ENCODE results near the gene BANF2. TPM values are rescaled to one million over a fixed set of nuclear protein-coding genes. Genes with fewer than 3 reads are reported as not detected.

Gene BANF2
- total RNA-seq, 1 donor from 2014 or later = not detected

- ATAC-seq = no peak
- DNase-seq (ENCODE audit: low spot score) = no peak
These were observed 9.1 kb downstream of the BANF2 start for GRCh38 chr20:17708675-17709360.

DNA sequence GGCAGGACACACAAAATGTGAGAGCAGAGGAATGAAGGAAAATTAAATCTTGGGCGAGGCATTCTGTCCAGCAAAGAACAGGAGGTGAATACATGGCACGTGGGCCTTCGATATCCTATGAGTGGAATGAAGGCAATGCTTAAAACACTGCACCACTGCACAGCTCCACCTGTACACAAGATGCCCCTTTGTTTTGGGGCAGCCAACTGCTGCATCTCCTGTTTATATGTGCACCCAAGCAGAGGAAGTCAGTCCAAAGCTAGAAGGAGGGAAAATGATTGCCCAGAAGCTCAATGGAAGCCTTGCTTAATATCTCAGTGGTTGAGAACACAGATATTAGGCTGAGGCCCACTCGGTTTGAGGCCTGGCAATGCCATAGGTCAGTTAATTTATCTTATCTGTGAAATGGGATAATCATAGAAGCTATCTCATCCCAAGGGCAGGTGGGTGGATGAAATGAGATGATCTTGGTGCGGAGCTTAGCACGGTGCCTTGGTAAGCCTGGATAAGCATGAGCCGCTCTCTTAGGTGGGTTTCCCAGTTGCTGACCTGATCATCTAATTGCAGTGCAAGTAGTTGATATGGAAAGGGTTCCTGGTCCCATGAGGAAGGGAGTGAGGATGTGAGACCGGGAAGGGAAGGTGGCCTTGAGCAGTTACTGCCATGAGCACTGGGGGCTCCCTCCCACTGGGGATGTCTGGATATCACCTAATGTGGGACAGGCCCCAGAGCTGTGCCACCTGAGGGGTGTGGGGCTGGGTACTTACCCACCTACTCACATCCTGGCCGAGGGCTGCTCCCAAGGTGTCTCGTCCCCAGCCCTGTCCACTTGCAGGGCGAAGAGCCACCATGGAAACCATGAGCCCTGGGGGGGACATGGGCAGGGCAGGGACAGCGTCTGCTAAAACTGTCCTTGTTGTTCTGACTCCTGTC lies 9.9 kb downstream of the BANF2 start:
- no peak for ATAC-seq
- DNase-seq (ENCODE audit: low spot score) = no peak

DNA sequence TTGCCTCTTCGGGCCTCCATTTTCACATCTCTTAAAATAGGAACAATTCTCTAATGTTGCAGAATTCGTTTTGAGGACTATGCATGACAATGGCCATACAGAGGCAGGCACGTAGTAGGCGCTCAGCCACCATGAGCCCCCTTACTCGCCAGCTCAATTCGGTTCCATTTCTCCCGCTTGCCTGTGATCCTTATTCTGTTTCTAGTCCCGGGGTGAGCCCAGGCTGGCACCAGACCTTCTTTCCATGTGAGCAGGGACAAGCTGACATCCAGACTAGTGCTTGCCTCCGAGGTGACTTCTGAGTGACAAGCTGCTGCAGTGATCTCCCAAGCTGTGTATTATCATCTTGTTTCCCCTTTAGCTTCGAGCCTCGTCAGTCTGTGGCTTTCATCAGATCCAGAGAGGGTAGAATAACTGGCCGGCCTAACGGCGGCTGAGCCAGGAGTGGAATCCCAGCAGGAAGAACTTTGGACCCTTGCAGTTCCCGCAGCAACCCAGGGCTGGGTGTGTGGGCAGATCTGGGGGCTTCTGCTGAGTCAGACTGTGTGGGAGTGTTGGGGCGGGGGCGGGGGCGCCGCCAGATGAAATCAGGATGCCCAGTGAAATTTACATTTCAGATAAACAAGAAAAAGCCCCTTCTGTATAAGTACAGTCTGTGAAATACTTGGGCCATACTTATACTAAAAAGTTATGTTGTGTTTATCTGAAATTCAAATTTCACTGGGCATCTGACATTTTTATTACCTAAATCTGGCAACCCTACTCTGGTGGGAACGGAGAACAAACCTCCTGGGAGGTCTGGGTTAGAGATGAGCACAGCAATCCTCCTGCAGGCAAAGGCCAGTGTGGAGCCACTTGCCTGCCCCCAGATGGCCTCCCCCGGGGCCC lies 10.9 kb downstream of the BANF2 start:
- ATAC-seq = peak; percentile 97

DNA sequence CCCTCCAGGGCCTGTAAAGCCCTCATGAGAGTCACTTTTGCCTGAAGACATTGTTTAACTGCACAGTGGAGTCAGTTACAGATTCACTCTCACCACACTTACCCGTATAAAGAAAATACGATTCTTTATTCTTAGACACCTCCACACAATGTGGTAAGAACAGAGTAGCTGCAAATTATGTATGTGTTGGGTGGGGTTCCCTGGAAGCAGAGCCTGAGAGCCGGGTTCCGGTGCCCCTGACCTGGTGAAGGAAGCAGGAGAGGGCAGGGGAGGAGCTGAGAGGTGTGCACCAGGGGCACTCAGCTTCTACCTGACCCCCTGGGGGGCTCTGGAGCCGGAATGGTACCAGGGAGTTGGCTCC lies 11.5 kb downstream of the BANF2 start:
- no peak for ATAC-seq
- DNase-seq (ENCODE audit: low spot score) = no peak

More for the DNA sequence above, 10.9 kb downstream of the BANF2 start:
- DNase-seq (ENCODE audit: low spot score) = peak; percentile 63

- DNase-seq (ENCODE audit: low spot score) = no peak
- ATAC-seq = no peak
These were observed 12.4 kb downstream of the BANF2 start for GRCh38 chr20:17712201-17712600.

DNA sequence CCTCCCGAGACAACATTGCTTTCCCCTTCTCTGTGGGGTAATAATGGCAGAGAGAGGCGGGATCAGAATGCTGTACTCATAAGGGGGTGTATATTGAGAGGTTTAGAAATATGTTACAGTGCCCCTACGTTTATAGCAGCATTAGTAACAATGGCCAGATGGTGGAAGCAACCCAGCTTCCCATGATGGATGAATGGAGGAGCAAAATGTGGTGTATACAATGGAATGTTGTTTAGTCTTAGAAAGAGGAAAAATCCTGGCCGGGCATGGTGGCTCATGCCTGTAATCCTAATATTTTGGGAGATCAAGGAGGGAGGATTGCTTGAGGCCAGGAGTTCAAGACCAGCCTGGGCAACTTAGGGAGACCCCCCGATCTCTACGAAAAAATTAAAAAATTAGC lies 12.9 kb downstream of the BANF2 start:
- DNase-seq (ENCODE audit: low spot score) (no peak), ATAC-seq (no peak)

DNA sequence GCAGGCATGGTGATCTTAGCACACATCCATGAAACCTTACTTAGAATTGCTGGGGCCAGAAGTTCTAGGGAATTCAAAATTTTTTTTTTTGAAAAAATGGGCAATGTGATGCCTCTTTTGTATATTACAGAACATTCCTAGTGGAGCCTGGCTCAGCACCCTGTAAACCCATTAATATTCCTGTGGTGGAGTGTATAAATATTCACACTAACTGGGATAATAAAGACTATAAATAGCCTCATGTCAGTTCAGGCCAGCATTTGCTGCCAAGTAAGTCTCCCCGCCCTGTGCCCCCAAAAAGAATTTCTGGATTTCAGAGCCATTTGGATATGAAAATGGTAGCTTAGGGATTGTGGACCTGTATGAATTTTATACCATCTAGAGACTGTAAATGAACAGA lies 14.8 kb downstream of the BANF2 start:
- ATAC-seq (no peak), DNase-seq (ENCODE audit: low spot score) (no peak)

DNA sequence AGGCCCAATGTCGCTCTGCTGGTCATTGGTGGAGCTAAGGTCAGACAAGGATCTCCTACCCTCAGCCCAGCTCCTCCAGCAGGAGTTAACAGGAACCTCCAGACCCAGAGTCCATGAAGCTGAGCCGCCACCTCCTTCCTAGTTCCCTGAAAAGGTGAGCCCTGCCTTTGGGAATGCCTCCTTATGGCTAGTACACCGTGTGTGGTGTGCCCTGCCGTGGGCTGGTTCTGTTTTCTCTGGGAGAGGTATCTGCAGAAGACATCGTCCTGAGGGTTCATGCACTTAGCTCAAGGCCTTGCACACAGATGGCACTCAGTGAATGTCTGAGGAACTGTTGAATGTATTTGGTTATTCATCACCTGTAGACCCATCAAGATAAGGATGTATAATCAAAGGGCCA lies 15.3 kb downstream of the BANF2 start:
- DNase-seq (ENCODE audit: low spot score) (no peak), ATAC-seq (no peak)

GRCh38 chr20:17716331-17716730 lies 16.6 kb downstream of the BANF2 start:
- DNase-seq (ENCODE audit: low spot score) = no peak
- no peak for ATAC-seq

- DNase-seq (ENCODE audit: low spot score) (no peak), ATAC-seq (no peak)
These were observed 21.0 kb downstream of the BANF2 start for GRCh38 chr20:17720755-17721154.

GRCh38 chr20:17721802-17722486 lies 22.2 kb downstream of the BANF2 start:
- no peak for DNase-seq (ENCODE audit: low spot score)
- peak; percentile 65 for ATAC-seq

GRCh38 chr20:17722493-17723300 lies 22.9 kb downstream of the BANF2 start:
- ATAC-seq (no peak), DNase-seq (ENCODE audit: low spot score) (no peak)

DNA sequence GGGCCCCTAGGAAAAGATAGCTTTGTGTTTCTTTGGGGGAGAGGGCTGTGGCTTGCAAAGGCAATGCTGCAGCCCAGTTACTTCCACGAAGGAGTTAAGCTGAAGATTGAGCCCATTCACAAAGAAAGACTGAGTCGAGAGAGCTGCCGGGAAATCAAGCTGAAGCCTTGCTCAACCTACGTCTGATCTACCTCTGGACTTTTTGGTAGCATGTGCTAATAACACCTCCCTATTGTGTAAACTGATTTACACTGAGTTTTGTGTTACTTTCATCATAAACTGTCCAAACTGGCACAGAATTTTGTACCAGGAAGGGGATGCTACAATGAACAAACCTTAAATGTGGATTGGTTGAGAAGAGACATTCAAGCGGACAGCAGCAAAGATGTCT lies 23.5 kb downstream of the BANF2 start:
- ATAC-seq = no peak
- DNase-seq (ENCODE audit: low spot score) = no peak

- no peak for ATAC-seq
- DNase-seq (ENCODE audit: low spot score) = no peak
These were observed 25.5 kb downstream of the BANF2 start for GRCh38 chr20:17725094-17725835.

GRCh38 chr20:17726902-17727301 lies 27.1 kb downstream of the BANF2 start:
- ATAC-seq (no peak), DNase-seq (ENCODE audit: low spot score) (no peak)

DNA sequence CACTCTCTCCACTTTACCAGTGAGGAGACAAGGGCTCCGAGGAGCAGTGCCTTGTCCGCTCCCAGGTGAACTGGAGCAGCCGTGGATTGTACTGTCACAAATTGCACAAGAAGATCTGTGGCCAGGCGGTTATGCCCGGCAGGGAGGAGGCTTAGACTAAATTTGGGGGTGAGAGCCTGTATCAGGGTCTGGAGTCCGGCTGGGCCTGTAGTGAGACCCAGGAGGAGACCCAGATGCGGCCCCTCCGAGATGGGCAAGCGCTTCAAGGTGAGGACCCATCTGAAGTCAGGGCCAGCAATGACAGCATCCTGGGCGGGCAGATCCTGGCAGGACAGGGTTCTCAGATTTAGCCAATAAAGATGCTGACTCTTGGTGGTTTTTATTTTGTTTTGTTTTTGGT lies 27.6 kb downstream of the BANF2 start:
- DNase-seq (ENCODE audit: low spot score) = no peak
- no peak for ATAC-seq

DNA sequence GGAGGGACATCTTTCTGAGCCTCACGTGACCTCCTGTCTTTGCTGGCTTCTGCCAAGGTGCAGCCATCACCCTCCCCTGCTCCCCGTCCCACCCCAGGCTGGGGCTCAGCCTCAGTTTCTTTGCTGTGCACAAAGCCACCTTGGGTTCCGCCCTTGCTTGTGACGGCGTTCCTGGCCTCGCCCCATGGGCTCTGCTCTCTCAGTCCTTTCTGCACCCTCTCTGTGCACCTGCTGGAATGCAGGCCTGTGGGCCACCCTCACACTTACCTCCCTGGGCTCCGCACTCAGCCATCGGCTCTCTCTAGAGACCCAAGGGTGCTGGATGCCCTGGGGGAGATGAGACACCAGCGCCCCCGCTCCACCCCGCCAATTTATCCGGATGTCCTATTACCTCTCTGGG lies 28.3 kb downstream of the BANF2 start:
- ATAC-seq (no peak), DNase-seq (ENCODE audit: low spot score) (no peak)

DNA sequence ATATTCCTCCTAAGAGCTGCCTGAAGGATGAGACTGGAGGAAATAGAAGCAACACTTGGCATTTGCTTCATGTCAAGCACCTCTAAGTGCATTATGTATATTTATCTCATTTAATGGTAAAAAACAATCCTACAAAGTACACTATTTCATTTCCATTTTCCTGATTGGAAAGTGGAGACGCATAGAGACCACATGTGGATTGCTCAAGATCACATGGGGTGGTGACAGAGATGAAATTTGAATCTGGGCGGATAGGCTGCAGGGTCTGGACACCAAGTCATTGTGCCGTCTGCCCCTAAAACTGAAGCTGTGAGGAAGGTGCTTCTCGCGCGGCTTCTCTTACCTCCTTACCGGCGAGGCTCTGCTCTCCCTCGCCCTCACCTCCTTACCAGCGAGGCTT lies 30.3 kb downstream of the BANF2 start:
- no peak for ATAC-seq
- DNase-seq (ENCODE audit: low spot score) = no peak

DNA sequence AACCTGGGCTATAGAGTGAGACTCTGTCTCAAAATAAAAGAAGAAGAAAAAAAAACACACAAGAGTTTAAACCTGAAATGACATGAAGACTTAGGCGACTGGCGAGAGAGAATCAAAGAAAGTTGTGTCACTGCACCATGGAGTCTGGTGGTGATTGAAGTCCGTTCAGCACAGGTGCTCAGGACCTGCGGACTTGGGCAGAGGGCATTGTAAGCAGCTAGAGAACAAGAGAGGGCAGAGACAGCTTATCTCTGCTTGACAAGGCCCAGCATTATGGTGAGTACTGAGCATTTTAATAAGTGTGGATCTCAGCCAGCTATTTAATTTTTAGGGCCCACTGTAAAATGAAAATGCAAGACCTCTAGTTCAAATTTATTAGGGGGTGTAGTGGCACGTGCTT lies 31.5 kb downstream of the BANF2 start:
- no peak for DNase-seq (ENCODE audit: low spot score)
- no peak for ATAC-seq

Data from left lobe of liver (tissue), 2 donors.